ENCODE data around the gene ARRDC2. TPM values are rescaled to one million over a fixed set of nuclear protein-coding genes. Genes with fewer than 3 reads are reported as not detected.

Gene ARRDC2
- total and polyA plus RNA-seq, 3 experiments from 2014 or later, result 33.5 to 45.8 (median 37.1) TPM

GRCh38 chr19:18055967-18056366, 48.0 kb downstream of the ARRDC2 start:
- ChIA-PET POLR2A (interaction anchor here (1.0 kb wide), 1 partner anchor 48 kb away, joined by 4 read pairs; the partner anchor contains the start of gene ARRDC2), CTCF (interaction anchor here (1.4 to 10.6 kb wide), 7 partner anchors 11 to 196 kb away, joined by 3 to 168 read pairs (median 12); partner anchors contain the start of gene ARRDC2)
- no peak overlapping the region for H3K27ac ChIP-seq (ENCODE audit: low read depth, low read length)
- H3K4me1 ChIP-seq (ENCODE audit: insufficient read depth, low read length), result peaks cover 13% of the 10 kb centered on the region
- peaks cover 0 to 1% of the 10 kb centered on the region in 2 donors for H3K27me3 Mint-ChIP-seq
- H3K36me3 ChIP-seq (ENCODE audit: insufficient read depth, low read length), result peaks cover 7% of the 10 kb centered on the region
- H3K4me3 ChIP-seq (ENCODE audit: low read length), result no peak overlapping the region
- peak overlapping the region in 3 of 8 donors; percentile 36 to 69 (median 63) for H3K27ac Mint-ChIP-seq
- H3K4me3 Mint-ChIP-seq, result no peak overlapping the region
- no peaks in the 10 kb centered on the region for H3K9me3 ChIP-seq (ENCODE audit: low read length)
- peaks cover 0 to 14% (median 2%) of the 10 kb centered on the region in 3 donors for H3K36me3 Mint-ChIP-seq
- no peaks in the 10 kb centered on the region for H3K27me3 ChIP-seq (ENCODE audit: insufficient read depth, low read length, poor library complexity, severe bottlenecking)
- H3K4me1 Mint-ChIP-seq, result peaks cover 7 to 17% (median 8%) of the 10 kb centered on the region in 3 donors
- H3K9me3 Mint-ChIP-seq, result no peaks in the 10 kb centered on the region
- DNase-seq, result no peak

DNA sequence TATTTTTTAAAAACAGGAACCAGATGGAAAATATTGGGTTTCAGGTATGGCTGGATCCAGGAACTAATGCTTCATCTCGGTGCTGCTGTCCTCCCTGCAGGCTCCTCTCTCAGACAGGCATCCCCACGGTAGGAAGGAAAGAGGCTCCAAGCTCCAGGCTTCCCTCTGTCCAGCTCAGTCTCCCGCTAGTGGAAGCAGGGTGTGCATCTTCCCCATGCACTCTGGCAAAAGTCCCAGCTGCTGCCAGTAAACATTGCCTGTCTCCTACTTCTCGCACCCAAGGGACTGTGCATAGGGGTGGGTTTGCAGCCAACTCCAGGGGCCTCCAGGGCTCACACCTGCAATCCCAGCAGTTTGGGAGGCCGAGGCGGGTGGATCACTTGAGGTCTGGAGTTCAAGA, 49.6 kb downstream of the ARRDC2 start:
- Histone ChIP-seq H3K4me1 (ENCODE audit: insufficient read depth, low read length) (peaks cover 13% of the 10 kb centered on the region), H3K27me3 (ENCODE audit: insufficient read depth, low read length, poor library complexity, severe bottlenecking) (no peaks in the 10 kb centered on the region), H3K36me3 (ENCODE audit: insufficient read depth, low read length) (peaks cover 7% of the 10 kb centered on the region), H3K27ac (ENCODE audit: low read depth, low read length) (no peak overlapping the region), H3K4me3 (ENCODE audit: low read length) (no peak overlapping the region), H3K9me3 (ENCODE audit: low read length) (no peaks in the 10 kb centered on the region)
- H3K4me3 Mint-ChIP-seq, result peak overlapping the region in 1 of 7 donors; percentile 32
- peaks cover 0 to 1% of the 10 kb centered on the region in 2 donors for H3K27me3 Mint-ChIP-seq
- peaks cover 0 to 25% (median 5%) of the 10 kb centered on the region in 3 donors for H3K36me3 Mint-ChIP-seq
- H3K27ac Mint-ChIP-seq, result peak overlapping the region in 7 of 8 donors; percentile 50 to 92 (median 84)
- H3K9me3 Mint-ChIP-seq, result no peaks in the 10 kb centered on the region
- POLR2A ChIA-PET, result interaction anchor here (0.7 to 2.3 kb wide), 5 partner anchors 13 to 58 kb away, joined by 3 to 15 read pairs (median 3); partner anchors contain the start of gene ARRDC2
- H3K4me1 Mint-ChIP-seq, result peaks cover 7 to 15% (median 8%) of the 10 kb centered on the region in 3 donors
- CTCF ChIA-PET, result interaction anchor here (0.6 to 10.6 kb wide), 19 partner anchors 12 to 194 kb away, joined by 3 to 168 read pairs (median 5); partner anchors contain the start of genes ARRDC2 and CCDC124
- DNase-seq, result no peak

DNA sequence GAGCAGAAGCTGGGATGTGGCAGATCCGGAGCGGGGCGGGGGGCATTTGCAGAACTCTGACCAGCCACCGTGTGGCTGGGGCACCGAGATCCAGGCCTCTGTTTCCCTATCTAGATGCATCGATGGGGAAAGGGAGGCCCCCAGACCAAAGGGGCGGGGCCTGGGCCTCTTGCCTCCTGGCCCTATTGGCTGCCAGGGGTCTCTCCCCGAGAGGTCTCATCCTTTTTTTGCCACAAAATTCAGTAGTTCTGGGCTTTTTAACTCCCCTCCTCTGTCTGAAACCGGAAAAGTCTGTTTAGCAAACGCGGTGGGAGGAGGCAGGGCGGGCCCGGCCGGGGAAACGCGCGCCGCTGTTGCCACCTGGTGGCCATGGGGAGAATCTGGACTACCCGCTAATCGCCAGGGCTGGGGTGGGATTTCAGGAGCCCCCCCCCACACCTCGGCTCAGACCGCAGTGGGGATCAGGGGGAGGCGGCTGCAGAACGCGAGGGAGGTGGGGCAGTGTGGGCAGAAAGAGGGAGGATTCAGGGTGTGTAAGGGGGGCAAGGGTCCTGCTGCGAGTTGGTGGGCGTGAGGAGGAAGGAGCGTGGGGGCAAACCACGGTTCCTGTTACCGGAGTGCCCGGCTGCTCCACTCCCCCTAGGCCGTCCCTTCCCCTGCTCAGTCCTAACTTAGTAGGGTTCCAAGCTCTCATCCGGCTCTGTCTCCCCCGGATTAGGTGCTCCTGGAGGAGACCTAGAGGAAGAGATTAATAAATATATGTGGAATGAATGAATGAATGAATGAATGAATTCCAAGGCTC, 50.4 kb downstream of the ARRDC2 start:
- Mint-ChIP-seq H3K27ac (peak overlapping the region in 7 of 8 donors; percentile 68 to 92 (median 84)), H3K27me3 (peaks cover 0 to 1% of the 10 kb centered on the region in 2 donors), H3K4me3 (peak overlapping the region in 3 of 7 donors; percentile 32 to 76 (median 42)), H3K9me3 (no peaks in the 10 kb centered on the region), H3K4me1 (peaks cover 7 to 15% (median 8%) of the 10 kb centered on the region in 3 donors), H3K36me3 (peaks cover 0 to 29% (median 8%) of the 10 kb centered on the region in 3 donors)
- no peaks in the 10 kb centered on the region for H3K9me3 ChIP-seq (ENCODE audit: low read length)
- peaks cover 13% of the 10 kb centered on the region for H3K4me1 ChIP-seq (ENCODE audit: insufficient read depth, low read length)
- H3K4me3 ChIP-seq (ENCODE audit: low read length), result no peak overlapping the region
- peaks cover 7% of the 10 kb centered on the region for H3K36me3 ChIP-seq (ENCODE audit: insufficient read depth, low read length)
- DNase-seq, result peak; percentile 72 to 88 (median 74)
- CTCF ChIA-PET, result interaction anchor here (0.6 to 10.6 kb wide), 29 partner anchors 13 to 126 kb away, joined by 3 to 168 read pairs (median 4); partner anchors contain the start of genes ARRDC2 and CCDC124
- POLR2A ChIA-PET, result interaction anchor here (0.7 to 2.3 kb wide), 5 partner anchors 13 to 59 kb away, joined by 3 to 15 read pairs (median 3); partner anchors contain the start of gene ARRDC2
- H3K27ac ChIP-seq (ENCODE audit: low read depth, low read length), result peak overlapping the region; percentile 38
- no peaks in the 10 kb centered on the region for H3K27me3 ChIP-seq (ENCODE audit: insufficient read depth, low read length, poor library complexity, severe bottlenecking)

- POLR2A ChIA-PET, result interaction anchor here (1.0 to 2.3 kb wide), 3 partner anchors 42 to 56 kb away, joined by 3 to 15 read pairs (median 3); partner anchors contain the start of gene ARRDC2
These were observed 51.3 kb downstream of the ARRDC2 start for GRCh38 chr19:18059297-18059696.

DNA sequence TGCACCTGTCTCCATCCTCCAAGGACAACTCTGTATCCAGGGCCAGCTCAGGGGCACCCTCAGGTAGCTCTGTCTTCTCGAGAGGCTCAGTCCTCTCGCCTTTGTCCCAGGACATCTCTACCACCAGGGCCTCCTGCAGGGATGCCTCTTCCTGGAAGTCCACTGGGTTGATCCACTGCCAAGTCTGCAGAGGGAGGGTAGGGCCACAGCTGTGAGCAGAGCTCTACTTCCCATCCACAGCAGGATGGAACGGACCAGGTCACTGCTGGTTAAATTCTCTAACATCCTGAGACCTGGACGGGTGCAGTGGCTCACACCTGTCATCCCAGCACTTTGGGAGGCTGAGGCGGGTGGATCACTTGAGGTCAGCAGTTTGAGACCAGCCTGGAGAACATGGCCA, 51.9 kb downstream of the ARRDC2 start:
- Histone ChIP-seq H3K4me1 (ENCODE audit: insufficient read depth, low read length) (peaks cover 13% of the 10 kb centered on the region), H3K27ac (ENCODE audit: low read depth, low read length) (no peak overlapping the region), H3K9me3 (ENCODE audit: low read length) (no peaks in the 10 kb centered on the region), H3K4me3 (ENCODE audit: low read length) (no peak overlapping the region), H3K27me3 (ENCODE audit: insufficient read depth, low read length, poor library complexity, severe bottlenecking) (no peaks in the 10 kb centered on the region), H3K36me3 (ENCODE audit: insufficient read depth, low read length) (peaks cover 7% of the 10 kb centered on the region)
- H3K9me3 Mint-ChIP-seq, result no peaks in the 10 kb centered on the region
- ChIA-PET POLR2A (interaction anchor here (1.0 to 2.3 kb wide), 2 partner anchors 43 to 52 kb away, joined by 3 to 15 read pairs; partner anchors contain the start of gene ARRDC2), CTCF (interaction anchor here (1.1 to 10.6 kb wide), 13 partner anchors 16 to 200 kb away, joined by 3 to 168 read pairs (median 5); partner anchors contain the start of genes ARRDC2 and RPL18A)
- H3K4me3 Mint-ChIP-seq, result no peak overlapping the region
- peaks cover 4 to 35% (median 9%) of the 10 kb centered on the region in 3 donors for H3K36me3 Mint-ChIP-seq
- DNase-seq, result no peak
- H3K27ac Mint-ChIP-seq, result no peak overlapping the region
- H3K27me3 Mint-ChIP-seq, result peaks cover 0 to 1% of the 10 kb centered on the region in 2 donors
- H3K4me1 Mint-ChIP-seq, result peaks cover 7 to 10% (median 8%) of the 10 kb centered on the region in 3 donors

More at GRCh38 chr19:18059297-18059696, 51.3 kb downstream of the ARRDC2 start:
- Mint-ChIP-seq H3K27ac (peak overlapping the region in 3 of 8 donors; percentile 11 to 66 (median 55)), H3K9me3 (no peaks in the 10 kb centered on the region), H3K4me1 (peaks cover 7 to 10% (median 8%) of the 10 kb centered on the region in 3 donors), H3K36me3 (peaks cover 0 to 32% (median 9%) of the 10 kb centered on the region in 3 donors), H3K4me3 (no peak overlapping the region), H3K27me3 (peaks cover 0 to 1% of the 10 kb centered on the region in 2 donors)
- no peaks in the 10 kb centered on the region for H3K9me3 ChIP-seq (ENCODE audit: low read length)
- peaks cover 13% of the 10 kb centered on the region for H3K4me1 ChIP-seq (ENCODE audit: insufficient read depth, low read length)
- H3K36me3 ChIP-seq (ENCODE audit: insufficient read depth, low read length), result peaks cover 7% of the 10 kb centered on the region
- no peaks in the 10 kb centered on the region for H3K27me3 ChIP-seq (ENCODE audit: insufficient read depth, low read length, poor library complexity, severe bottlenecking)
- no peak overlapping the region for H3K4me3 ChIP-seq (ENCODE audit: low read length)
- DNase-seq, result no peak
- no peak overlapping the region for H3K27ac ChIP-seq (ENCODE audit: low read depth, low read length)
- CTCF ChIA-PET, result interaction anchor here (0.7 to 10.6 kb wide), 20 partner anchors 15 to 199 kb away, joined by 3 to 168 read pairs (median 4); partner anchors contain the start of genes ARRDC2, CCDC124 and RPL18A

DNA sequence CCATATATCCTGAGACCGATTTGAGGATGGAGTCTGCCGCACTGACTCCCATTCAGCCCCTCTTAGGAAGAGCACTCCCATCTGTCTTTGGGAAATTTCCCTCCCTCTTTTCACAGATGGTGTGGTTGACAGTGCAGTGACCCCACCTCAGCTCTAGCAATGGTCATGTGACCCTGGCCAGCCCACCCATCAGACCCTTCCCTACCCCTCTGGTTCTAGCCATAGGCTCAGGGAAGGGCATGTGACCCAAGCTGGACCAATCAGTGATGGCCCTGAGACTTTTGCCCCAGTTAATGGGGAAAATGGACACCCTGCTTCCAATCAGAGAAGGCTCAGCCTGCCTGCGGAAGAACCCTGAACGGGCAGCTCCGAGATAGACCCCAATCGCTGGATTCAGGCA, 52.5 kb downstream of the ARRDC2 start:
- no peak overlapping the region for H3K4me3 Mint-ChIP-seq
- H3K4me1 Mint-ChIP-seq, result peaks cover 7 to 10% (median 8%) of the 10 kb centered on the region in 3 donors
- ChIA-PET POLR2A (no interaction called here), CTCF (interaction anchor here (1.1 to 10.6 kb wide), 10 partner anchors 30 to 201 kb away, joined by 3 to 168 read pairs (median 8); partner anchors contain the start of genes ARRDC2 and RPL18A)
- peak overlapping the region in 1 of 8 donors; percentile 77 for H3K27ac Mint-ChIP-seq
- H3K27me3 Mint-ChIP-seq, result no peaks in the 10 kb centered on the region
- Histone ChIP-seq H3K9me3 (ENCODE audit: low read length) (no peaks in the 10 kb centered on the region), H3K36me3 (ENCODE audit: insufficient read depth, low read length) (peaks cover 7% of the 10 kb centered on the region), H3K4me1 (ENCODE audit: insufficient read depth, low read length) (peaks cover 13% of the 10 kb centered on the region), H3K27ac (ENCODE audit: low read depth, low read length) (no peak overlapping the region), H3K4me3 (ENCODE audit: low read length) (no peak overlapping the region), H3K27me3 (ENCODE audit: insufficient read depth, low read length, poor library complexity, severe bottlenecking) (no peaks in the 10 kb centered on the region)
- DNase-seq, result no peak
- H3K36me3 Mint-ChIP-seq, result peaks cover 7 to 39% (median 9%) of the 10 kb centered on the region in 3 donors
- H3K9me3 Mint-ChIP-seq, result no peaks in the 10 kb centered on the region

- Histone ChIP-seq H3K4me1 (ENCODE audit: insufficient read depth, low read length) (peaks cover 13% of the 10 kb centered on the region), H3K9me3 (ENCODE audit: low read length) (no peaks in the 10 kb centered on the region), H3K27ac (ENCODE audit: low read depth, low read length) (no peak overlapping the region), H3K27me3 (ENCODE audit: insufficient read depth, low read length, poor library complexity, severe bottlenecking) (no peaks in the 10 kb centered on the region), H3K36me3 (ENCODE audit: insufficient read depth, low read length) (peaks cover 7% of the 10 kb centered on the region), H3K4me3 (ENCODE audit: low read length) (no peak overlapping the region)
- Mint-ChIP-seq H3K4me3 (no peak overlapping the region), H3K9me3 (no peaks in the 10 kb centered on the region), H3K27ac (peak overlapping the region in 2 of 8 donors; percentile 19 to 51), H3K36me3 (peaks cover 7 to 46% (median 9%) of the 10 kb centered on the region in 3 donors), H3K4me1 (peaks cover 7 to 10% (median 8%) of the 10 kb centered on the region in 3 donors), H3K27me3 (no peaks in the 10 kb centered on the region)
- DNase-seq, result no peak
- ChIA-PET POLR2A (interaction anchor here (0.7 kb wide), 1 partner anchor 17 kb away, joined by 3 read pairs; no protein-coding TSS in a partner anchor), CTCF (interaction anchor here (1.1 to 10.6 kb wide), 9 partner anchors 49 to 190 kb away, joined by 3 to 168 read pairs (median 3); partner anchors contain the start of gene ARRDC2)
These were observed 54.1 kb downstream of the ARRDC2 start for GRCh38 chr19:18062028-18062427.
